Keratinocyte (primary cell): ENCODE results near the gene TRAPPC2. TPM values are rescaled to one million over a fixed set of nuclear protein-coding genes. Genes with fewer than 3 reads are reported as not detected.
"Not testable (repeated sequence)": the region's sequence is repeated elsewhere in the genome, so short reads cannot be mapped to it uniquely, and the experiment has no call there.

Experiments
- DNase-seq: peaks from one replicate; pipeline ENCODE4 v3.0.0-alpha.2; 2011; ENCODE audit warnings: low read depth, missing footprints, low spot score
- FAIRE-seq: peaks from 2 replicates; lab custom pipeline; 2011; peaks lifted over from hg19 to GRCh38; lab: Jason Lieb, UNC
- H2AFZ ChIP-seq: 2 replicates; pipeline ENCODE4 v1.6.0; 2012; ENCODE audit warnings: low read length, control low read depth, inconsistent platforms; ENCODE audit not compliant: control insufficient read depth
- H3K27ac ChIP-seq: 2 replicates; pipeline ENCODE4 v1.5.1; 2011; ENCODE audit warnings: low read length; ENCODE audit not compliant: control insufficient read depth, insufficient read depth
- H3K27me3 ChIP-seq: 3 replicates; pipeline ENCODE4 v1.6.0; 2011; ENCODE audit warnings: low read length; ENCODE audit not compliant: control insufficient read depth, insufficient read depth; ENCODE audit errors: extremely low read depth
- H3K36me3 ChIP-seq, 2 experiments: 2 replicates in 1 of 2; 3 replicates in 1 of 2; pipeline ENCODE4 v1.5.1; 2011; ENCODE audit warnings: low read length in 2 of 2, mild to moderate bottlenecking in 1 of 2; ENCODE audit not compliant: control insufficient read depth in 2 of 2, insufficient read depth in 2 of 2; ENCODE audit errors: extremely low read depth in 1 of 2
- H3K4me1 ChIP-seq: 3 replicates; pipeline ENCODE4 v1.5.1; 2011; ENCODE audit warnings: low read length; ENCODE audit not compliant: control insufficient read depth, insufficient read depth; ENCODE audit errors: extremely low read depth
- H3K4me2 ChIP-seq: 3 replicates; pipeline ENCODE4 v1.6.0; 2011; ENCODE audit warnings: low read depth, low read length; ENCODE audit not compliant: control insufficient read depth, insufficient read depth; ENCODE audit errors: extremely low read depth
- H3K4me3 ChIP-seq, 3 experiments: fragments of 200-600 bp in 1 of 3; sonication (generic) in 1 of 3; 2 replicates in 2 of 3; 3 replicates in 1 of 3; pipeline ENCODE4 v1.5.1; 2011 to 2016; ENCODE audit warnings: low read length in 3 of 3, mild to moderate bottlenecking in 3 of 3, control low read depth in 2 of 3, inconsistent platforms in 1 of 3, low read depth in 1 of 3, mixed read lengths in 1 of 3, mixed run types in 1 of 3, moderate library complexity in 1 of 3; ENCODE audit not compliant: control insufficient read depth in 2 of 3, insufficient read depth in 2 of 3; ENCODE audit errors: extremely low read depth in 1 of 3
- H3K79me2 ChIP-seq: 2 replicates; pipeline ENCODE4 v1.6.0; 2012; ENCODE audit warnings: low read length; ENCODE audit not compliant: control insufficient read depth, insufficient read depth
- H3K9ac ChIP-seq: 3 replicates; pipeline ENCODE4 v1.6.0; 2011; ENCODE audit warnings: low read length; ENCODE audit not compliant: control insufficient read depth, insufficient read depth; ENCODE audit errors: extremely low read depth
- H3K9me1 ChIP-seq: 3 replicates; pipeline ENCODE4 v1.6.0; 2011; ENCODE audit warnings: low read length; ENCODE audit not compliant: control insufficient read depth, insufficient read depth; ENCODE audit errors: extremely low read depth
- H3K9me3 ChIP-seq: 2 replicates; pipeline ENCODE4 v1.5.1; 2012; ENCODE audit warnings: low read depth, low read length; ENCODE audit not compliant: control insufficient read depth
- H4K20me1 ChIP-seq: 3 replicates; pipeline ENCODE4 v1.6.0; 2011; ENCODE audit warnings: low read length; ENCODE audit not compliant: control insufficient read depth, insufficient read depth; ENCODE audit errors: extremely low read depth
- EZH2 ChIP-seq: IDR thresholded peaks from one replicate; pipeline ENCODE4 v1.6.1; 2012; ENCODE audit warnings: inconsistent platforms, mild to moderate bottlenecking, low read length, moderate library complexity
- dilution Hi-C: fragments of 300-500 bp; cut with MboI; formaldehyde crosslinking; loops from one replicate; pipeline ENCODE4 v1.7.0; 2020; ENCODE audit warnings: low sequenced_read_pairs; ENCODE audit not compliant: extremely low pct_ligation_motif_present
- polyA plus RNA-seq, 5 experiments: library from polyadenylated mRNA; depleted of rRNA in 3 of 5; stranded (reverse) in 3 of 5; stranded (forward) in 1 of 5; unstranded in 1 of 5; fragments of >200 nt; gene quantifications; 1 replicate in 1 of 5; 2 replicates in 3 of 5; 3 replicates in 1 of 5; pipeline versions ENCODE4 v1.2.1 to v1.2.3, GENCODE V29; 2011 to 2012; ENCODE audit warnings: missing spikeins in 2 of 5, low read depth in 1 of 5, low replicate concordance in 1 of 5
- TF ChIP-seq, protein P1 (sequence below), 3 experiments: IDR thresholded peaks in 1 of 3; conservative IDR thresholded peaks in 1 of 3; optimal IDR thresholded peaks in 1 of 3; 2 replicates in 2 of 3; 3 replicates in 1 of 3; pipeline versions ENCODE3 to v1.5.1; 2011; ENCODE audit warnings: low read length in 3 of 3, mild to moderate bottlenecking in 3 of 3, moderate library complexity in 2 of 3, control low read depth in 1 of 3, inconsistent platforms in 1 of 3; ENCODE audit not compliant: insufficient read depth in 2 of 3; ENCODE audit errors: extremely low read depth in 1 of 3

Gene TRAPPC2
- polyA plus RNA-seq, 1 donor (not counting 4 experiments of a cell fraction or from before 2014, with no cell fraction given), result 19.0 TPM

DNA sequence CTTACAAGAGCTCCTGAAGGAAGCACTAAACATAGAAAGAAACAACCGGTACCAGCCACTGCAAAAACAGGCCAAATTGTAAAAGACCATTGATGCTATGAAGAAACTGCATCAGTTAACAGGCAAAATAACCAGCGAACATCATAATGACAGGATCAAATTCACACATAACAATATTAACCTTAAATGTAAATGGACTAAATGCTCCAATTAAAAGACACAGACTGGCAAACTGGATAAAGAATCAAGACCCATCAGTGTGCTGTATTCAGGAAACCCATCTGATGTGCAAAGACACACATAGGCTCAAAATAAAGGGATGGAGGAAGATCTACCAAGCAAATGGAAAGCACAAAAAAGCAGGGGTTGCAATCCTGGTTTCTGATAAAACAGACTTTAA is 7.8 kb downstream of the TRAPPC2 start:
- FAIRE-seq, dilution Hi-C loops: not testable (repeated sequence)

DNA sequence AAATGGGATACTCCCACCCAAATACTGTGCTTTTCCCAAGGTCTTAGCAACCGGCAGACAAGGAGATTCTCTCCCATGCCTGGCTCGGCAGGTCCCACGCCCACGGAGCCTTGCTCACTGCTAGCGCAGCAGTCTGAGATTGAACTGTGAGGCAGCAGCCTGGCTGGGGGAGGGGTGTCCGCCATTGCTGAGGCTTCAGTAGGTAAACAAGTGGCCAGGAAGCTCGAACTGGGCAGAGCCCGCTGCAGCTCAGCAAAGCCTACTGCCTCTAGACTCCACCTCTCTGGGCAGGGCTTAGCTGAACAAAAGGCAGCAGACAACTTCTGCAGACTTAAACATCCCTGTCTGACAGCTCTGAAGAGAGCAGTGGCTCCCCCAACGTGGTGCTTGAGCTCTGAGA is 9.5 kb downstream of the TRAPPC2 start:
- H3K27ac ChIP-seq, dilution Hi-C loops, DNase-seq, H3K4me2 ChIP-seq, H3K9me1 ChIP-seq, H4K20me1 ChIP-seq, H3K4me1 ChIP-seq, H3K9ac ChIP-seq, H3K4me3 ChIP-seq, H3K9me3 ChIP-seq, H2AFZ ChIP-seq, FAIRE-seq, H3K36me3 ChIP-seq, H3K27me3 ChIP-seq: not testable (repeated sequence)
- H3K79me2 ChIP-seq, result peaks cover 57% of the 10 kb centered on the region

More for the DNA sequence above, 7.8 kb downstream of the TRAPPC2 start:
- not testable (repeated sequence) for H2AFZ ChIP-seq, H3K9me1 ChIP-seq, H3K9ac ChIP-seq, H3K4me2 ChIP-seq, DNase-seq, H3K9me3 ChIP-seq, H3K4me1 ChIP-seq, H3K27ac ChIP-seq, H3K27me3 ChIP-seq, H3K4me3 ChIP-seq, H3K36me3 ChIP-seq, H4K20me1 ChIP-seq
- H3K79me2 ChIP-seq, result peaks cover 56% of the 10 kb centered on the region

- no peak overlapping the region for H3K4me3 ChIP-seq
- FAIRE-seq, result no peak
Measured at GRCh38 chrX:13721819-13722519, 12.5 kb downstream of the TRAPPC2 start.

More at GRCh38 chrX:13721819-13722519, 12.5 kb downstream of the TRAPPC2 start:
- Histone ChIP-seq H3K36me3 (peaks cover 12 to 14% of the 10 kb centered on the region in 2 experiments), H2AFZ (no peak overlapping the region), H3K9ac (no peak overlapping the region), H3K4me1 (no peaks in the 10 kb centered on the region), H3K27me3 (no peaks in the 10 kb centered on the region), H3K9me3 (no peaks in the 10 kb centered on the region), H4K20me1 (peaks cover 6% of the 10 kb centered on the region), H3K27ac (no peak overlapping the region), H3K79me2 (peaks cover 45% of the 10 kb centered on the region), H3K4me2 (no peak overlapping the region), H3K9me1 (no peaks in the 10 kb centered on the region)
- no peak for DNase-seq
- dilution Hi-C loops, result no loop called here
- TF ChIP-seq, protein P1, sequence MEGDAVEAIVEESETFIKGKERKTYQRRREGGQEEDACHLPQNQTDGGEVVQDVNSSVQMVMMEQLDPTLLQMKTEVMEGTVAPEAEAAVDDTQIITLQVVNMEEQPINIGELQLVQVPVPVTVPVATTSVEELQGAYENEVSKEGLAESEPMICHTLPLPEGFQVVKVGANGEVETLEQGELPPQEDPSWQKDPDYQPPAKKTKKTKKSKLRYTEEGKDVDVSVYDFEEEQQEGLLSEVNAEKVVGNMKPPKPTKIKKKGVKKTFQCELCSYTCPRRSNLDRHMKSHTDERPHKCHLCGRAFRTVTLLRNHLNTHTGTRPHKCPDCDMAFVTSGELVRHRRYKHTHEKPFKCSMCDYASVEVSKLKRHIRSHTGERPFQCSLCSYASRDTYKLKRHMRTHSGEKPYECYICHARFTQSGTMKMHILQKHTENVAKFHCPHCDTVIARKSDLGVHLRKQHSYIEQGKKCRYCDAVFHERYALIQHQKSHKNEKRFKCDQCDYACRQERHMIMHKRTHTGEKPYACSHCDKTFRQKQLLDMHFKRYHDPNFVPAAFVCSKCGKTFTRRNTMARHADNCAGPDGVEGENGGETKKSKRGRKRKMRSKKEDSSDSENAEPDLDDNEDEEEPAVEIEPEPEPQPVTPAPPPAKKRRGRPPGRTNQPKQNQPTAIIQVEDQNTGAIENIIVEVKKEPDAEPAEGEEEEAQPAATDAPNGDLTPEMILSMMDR (optimal IDR thresholded peaks at IDR 0.05 in 1 of 3, IDR thresholded peaks at IDR 0.05 in 1 of 3, conservative IDR thresholded peaks at IDR 0.05 in 1 of 3; ENCODE audit: extremely low read depth in 1 of 3, insufficient read depth in 2 of 3, low read length in 3 of 3), result no peak
- TF ChIP-seq EZH2, result no peak
